Measurements from ENCODE around the gene NEAT1. TPM values are rescaled to one million over a fixed set of nuclear protein-coding genes. Genes with fewer than 3 reads are reported as not detected.

Gene NEAT1
- polyA plus RNA-seq, 3 donors = 0.90 to 293 (median 1.3) TPM

DNA sequence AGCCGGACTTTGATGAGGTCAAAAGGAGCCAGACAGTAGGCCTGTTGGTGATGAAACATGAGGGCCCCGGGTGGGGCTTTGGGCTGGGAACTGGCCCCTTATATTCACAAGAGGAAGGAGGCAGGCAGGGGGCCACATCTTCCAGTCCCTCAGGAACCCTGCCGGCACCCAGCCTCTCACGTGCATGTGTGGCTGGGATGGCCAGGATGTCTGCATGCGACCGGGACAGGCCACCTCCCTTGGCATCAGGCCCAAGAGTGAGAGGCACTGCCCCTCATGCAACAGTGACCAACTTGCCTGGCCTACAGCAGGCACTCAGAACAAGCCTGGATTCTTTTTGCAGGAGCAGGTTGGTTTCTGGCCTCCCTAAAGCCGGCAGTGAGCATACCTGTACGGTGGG is 45.6 kb upstream of the NEAT1 start:
- Histone ChIP-seq H3K79me2 (ENCODE audit: insufficient read depth, low read length) (peaks cover 14% of the 10 kb centered on the region), H3K4me2 (replicated peaks; ENCODE audit: extremely low read depth, low read length, poor library complexity, severe bottlenecking) (no peak overlapping the region), H3K27me3 (ENCODE audit: control insufficient read depth in 2 of 2, insufficient read depth in 2 of 2, low read length in 2 of 2) (no peaks in the 10 kb centered on the region), H3K36me3 (replicated peaks in 1 of 2; ENCODE audit: control insufficient read depth in 1 of 2, insufficient read depth in 2 of 2, low read length in 2 of 2) (no peaks in the 10 kb centered on the region), H4K20me1 (ENCODE audit: insufficient read depth, low read length) (no peaks in the 10 kb centered on the region), H3K9ac (ENCODE audit: insufficient read depth, low read length, poor library complexity, severe bottlenecking) (no peak overlapping the region), H2AFZ (ENCODE audit: insufficient read depth, low read depth, low read length, poor library complexity, severe bottlenecking) (no peak overlapping the region), H3K4me1 (ENCODE audit: control insufficient read depth in 1 of 2, insufficient read depth in 2 of 2, low read length in 2 of 2) (peaks cover 28 to 37% of the 10 kb centered on the region in 2 donors), H3K4me3 (replicated peaks in 1 of 3; ENCODE audit: low read depth in 2 of 3, low read length in 3 of 3) (no peak overlapping the region), H3K27ac (ENCODE audit: low read depth in 1 of 2, low read length in 2 of 2) (no peak overlapping the region), H3K9me3 (replicated peaks in 1 of 2; ENCODE audit: control insufficient read depth in 1 of 2, insufficient read depth in 1 of 2, low read length in 2 of 2) (no peaks in the 10 kb centered on the region)
- Mint-ChIP-seq H3K4me3 (no peak overlapping the region), H3K4me1 (peaks cover 27% of the 10 kb centered on the region), H3K36me3 (peaks cover 3 to 5% of the 10 kb centered on the region in 2 donors), H3K27me3 (ENCODE audit: low read depth in 3 of 3) (peaks cover 2 to 4% (median 2%) of the 10 kb centered on the region in 3 donors), H3K9me3 (peaks cover 0 to 2% (median 0%) of the 10 kb centered on the region in 7 donors), H3K27ac (peak overlapping the region in 2 of 7 donors; percentile 37 to 77)
- WGBS (ENCODE audit: insufficient coverage) = 80% methylated on average over 7 of the region's 8 CpGs
- TF ChIP-seq, protein P1, sequence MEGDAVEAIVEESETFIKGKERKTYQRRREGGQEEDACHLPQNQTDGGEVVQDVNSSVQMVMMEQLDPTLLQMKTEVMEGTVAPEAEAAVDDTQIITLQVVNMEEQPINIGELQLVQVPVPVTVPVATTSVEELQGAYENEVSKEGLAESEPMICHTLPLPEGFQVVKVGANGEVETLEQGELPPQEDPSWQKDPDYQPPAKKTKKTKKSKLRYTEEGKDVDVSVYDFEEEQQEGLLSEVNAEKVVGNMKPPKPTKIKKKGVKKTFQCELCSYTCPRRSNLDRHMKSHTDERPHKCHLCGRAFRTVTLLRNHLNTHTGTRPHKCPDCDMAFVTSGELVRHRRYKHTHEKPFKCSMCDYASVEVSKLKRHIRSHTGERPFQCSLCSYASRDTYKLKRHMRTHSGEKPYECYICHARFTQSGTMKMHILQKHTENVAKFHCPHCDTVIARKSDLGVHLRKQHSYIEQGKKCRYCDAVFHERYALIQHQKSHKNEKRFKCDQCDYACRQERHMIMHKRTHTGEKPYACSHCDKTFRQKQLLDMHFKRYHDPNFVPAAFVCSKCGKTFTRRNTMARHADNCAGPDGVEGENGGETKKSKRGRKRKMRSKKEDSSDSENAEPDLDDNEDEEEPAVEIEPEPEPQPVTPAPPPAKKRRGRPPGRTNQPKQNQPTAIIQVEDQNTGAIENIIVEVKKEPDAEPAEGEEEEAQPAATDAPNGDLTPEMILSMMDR (IDR thresholded peaks at IDR 0.05) = no peak
- intact Hi-C loops (cut with micrococcal nuclease) = no loop called here
- no peak for DNase-seq

DNA sequence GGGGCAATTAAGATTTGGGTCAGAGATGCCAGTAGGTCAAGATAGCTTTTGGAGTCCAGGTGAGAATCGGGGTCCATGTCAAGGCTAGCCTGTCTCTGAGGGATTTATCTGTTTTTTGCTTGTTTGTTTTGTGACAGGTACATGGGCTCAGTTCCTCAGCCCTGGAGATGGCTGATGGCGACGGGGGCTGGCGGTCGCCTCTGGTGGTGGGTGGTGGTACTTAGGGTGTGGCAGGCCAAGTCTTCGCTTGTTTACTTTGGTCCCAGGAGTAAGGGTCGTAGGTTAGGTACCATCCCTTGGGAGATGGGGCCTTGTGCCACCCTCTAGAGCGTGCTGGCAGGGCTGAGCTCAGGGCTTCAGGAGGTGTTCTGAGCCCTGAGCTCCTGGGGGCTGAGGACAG is 44.8 kb upstream of the NEAT1 start:
- TF ChIP-seq, protein P1 (IDR thresholded peaks at IDR 0.05) = no peak
- H3K36me3 Mint-ChIP-seq = peaks cover 3 to 5% of the 10 kb centered on the region in 2 donors

More for the DNA sequence above, 44.8 kb upstream of the NEAT1 start:
- intact Hi-C loops (cut with micrococcal nuclease) = no loop called here
- H3K9me3 ChIP-seq (replicated peaks in 1 of 2; ENCODE audit: control insufficient read depth in 1 of 2, insufficient read depth in 1 of 2, low read length in 2 of 2) = no peaks in the 10 kb centered on the region
- H3K79me2 ChIP-seq (ENCODE audit: insufficient read depth, low read length) = peaks cover 14% of the 10 kb centered on the region
- 84% methylated on average over 7 of the region's 8 CpGs for WGBS (ENCODE audit: insufficient coverage)
- H3K4me1 ChIP-seq (ENCODE audit: control insufficient read depth in 1 of 2, insufficient read depth in 2 of 2, low read length in 2 of 2) = peaks cover 34 to 42% of the 10 kb centered on the region in 2 donors
- Mint-ChIP-seq H3K9me3 (peaks cover 0 to 2% (median 0%) of the 10 kb centered on the region in 7 donors), H3K4me3 (no peak overlapping the region), H3K27ac (peak overlapping the region; percentile 73 to 91 (median 85)), H3K4me1 (peaks cover 31% of the 10 kb centered on the region), H3K27me3 (ENCODE audit: low read depth in 3 of 3) (peaks cover 2 to 3% (median 2%) of the 10 kb centered on the region in 3 donors)
- no peaks in the 10 kb centered on the region for H3K36me3 ChIP-seq (replicated peaks in 1 of 2; ENCODE audit: control insufficient read depth in 1 of 2, insufficient read depth in 2 of 2, low read length in 2 of 2)
- H3K4me3 ChIP-seq (replicated peaks in 1 of 3; ENCODE audit: low read depth in 2 of 3, low read length in 3 of 3) = peak overlapping the region in 1 of 3 experiments; percentile 6
- no peaks in the 10 kb centered on the region for H4K20me1 ChIP-seq (ENCODE audit: insufficient read depth, low read length)
- H2AFZ ChIP-seq (ENCODE audit: insufficient read depth, low read depth, low read length, poor library complexity, severe bottlenecking) = peak overlapping the region; percentile 73
- H3K27me3 ChIP-seq (ENCODE audit: control insufficient read depth in 2 of 2, insufficient read depth in 2 of 2, low read length in 2 of 2) = no peaks in the 10 kb centered on the region
- H3K9ac ChIP-seq (ENCODE audit: insufficient read depth, low read length, poor library complexity, severe bottlenecking) = peak overlapping the region; percentile 31
- no peak for DNase-seq
- H3K27ac ChIP-seq (ENCODE audit: low read depth in 1 of 2, low read length in 2 of 2) = peak overlapping the region; percentile 47 to 76
- H3K4me2 ChIP-seq (replicated peaks; ENCODE audit: extremely low read depth, low read length, poor library complexity, severe bottlenecking) = peak overlapping the region; percentile 43

Measured in CD14-positive monocyte (primary cell).